AG04450 (cell line): ENCODE measurements around the gene ERN1. TPM values are rescaled to one million over a fixed set of nuclear protein-coding genes. Genes with fewer than 3 reads are reported as not detected.

Source experiments
- CTCF ChIA-PET: fragments of 300-600, 350-600 bp; formaldehyde crosslinking; extraction: SDS; loops from one replicate; lab custom pipeline; 2022; ENCODE audit warnings: antibody characterized with exemption, inconsistent platforms; lab: Charles Lee
- POLR2A ChIA-PET: fragments of 350-600 bp; formaldehyde crosslinking; extraction: SDS; loops from one replicate; lab custom pipeline; 2021; ENCODE audit warnings: antibody characterized with exemption, inconsistent platforms; lab: Yijun Ruan, JAX
- DNase-seq: peaks from one replicate; pipeline ENCODE4 v3.0.0-alpha.2; 2011; ENCODE audit warnings: low read depth, low spot score
- H3K27ac ChIP-seq: one replicate; pipeline ENCODE4 v1.5.1; 2012; ENCODE audit warnings: low read depth, low read length, control low read depth
- H3K27me3 ChIP-seq: one replicate; pipeline ENCODE4 v1.6.0; 2012; ENCODE audit warnings: low read length; ENCODE audit not compliant: control insufficient read depth, insufficient read depth
- H3K4me3 ChIP-seq: 2 replicates; pipeline ENCODE4 v1.5.1; 2011; ENCODE audit warnings: mild to moderate bottlenecking, low read depth, low read length, control low read depth
- H3K9me3 ChIP-seq: 2 replicates; pipeline ENCODE4 v1.5.1; 2012; ENCODE audit warnings: low read length; ENCODE audit not compliant: control insufficient read depth, insufficient read depth
- polyA plus RNA-seq: library from polyadenylated mRNA; depleted of rRNA; stranded (reverse); fragments of >200 nt; gene quantifications from 2 replicates; pipeline ENCODE4 v1.2.3, GENCODE V29; 2011
- TF ChIP-seq, protein P1 (sequence below): IDR thresholded peaks from 2 replicates; pipeline ENCODE4 v1.5.1; 2011; ENCODE audit warnings: low read depth, low read length, control low read depth, inconsistent platforms

The ERN1 gene
- polyA plus RNA-seq, 1 experiment = 4.7 TPM

DNA sequence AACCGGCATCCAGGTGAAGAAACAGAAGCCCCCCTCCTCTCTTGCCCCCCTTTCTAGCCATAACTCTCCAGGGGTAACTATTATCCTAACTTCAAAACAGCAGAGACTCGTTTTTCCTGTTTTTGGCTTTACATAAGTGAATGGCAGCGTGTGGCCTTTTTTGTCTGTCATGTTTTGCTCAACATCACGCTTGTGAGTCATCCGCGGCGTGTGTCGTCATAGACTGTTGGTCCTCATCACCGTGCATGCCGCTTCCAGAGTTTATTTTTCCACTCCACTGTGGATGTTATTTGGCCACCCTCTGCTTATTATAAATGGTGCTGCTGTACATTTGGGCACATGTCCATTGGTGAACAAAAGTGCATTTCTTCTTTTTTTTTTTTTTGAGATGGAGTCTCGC, 52.6 kb downstream of the ERN1 start:
- no peaks in the 10 kb centered on the region for H3K27me3 ChIP-seq
- CTCF ChIA-PET = no interaction called here
- no peak overlapping the region for H3K27ac ChIP-seq
- POLR2A ChIA-PET = no interaction called here
- DNase-seq = no peak
- no peak overlapping the region for H3K4me3 ChIP-seq
- TF ChIP-seq, protein P1, sequence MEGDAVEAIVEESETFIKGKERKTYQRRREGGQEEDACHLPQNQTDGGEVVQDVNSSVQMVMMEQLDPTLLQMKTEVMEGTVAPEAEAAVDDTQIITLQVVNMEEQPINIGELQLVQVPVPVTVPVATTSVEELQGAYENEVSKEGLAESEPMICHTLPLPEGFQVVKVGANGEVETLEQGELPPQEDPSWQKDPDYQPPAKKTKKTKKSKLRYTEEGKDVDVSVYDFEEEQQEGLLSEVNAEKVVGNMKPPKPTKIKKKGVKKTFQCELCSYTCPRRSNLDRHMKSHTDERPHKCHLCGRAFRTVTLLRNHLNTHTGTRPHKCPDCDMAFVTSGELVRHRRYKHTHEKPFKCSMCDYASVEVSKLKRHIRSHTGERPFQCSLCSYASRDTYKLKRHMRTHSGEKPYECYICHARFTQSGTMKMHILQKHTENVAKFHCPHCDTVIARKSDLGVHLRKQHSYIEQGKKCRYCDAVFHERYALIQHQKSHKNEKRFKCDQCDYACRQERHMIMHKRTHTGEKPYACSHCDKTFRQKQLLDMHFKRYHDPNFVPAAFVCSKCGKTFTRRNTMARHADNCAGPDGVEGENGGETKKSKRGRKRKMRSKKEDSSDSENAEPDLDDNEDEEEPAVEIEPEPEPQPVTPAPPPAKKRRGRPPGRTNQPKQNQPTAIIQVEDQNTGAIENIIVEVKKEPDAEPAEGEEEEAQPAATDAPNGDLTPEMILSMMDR = no peak
- no peaks in the 10 kb centered on the region for H3K9me3 ChIP-seq

DNA sequence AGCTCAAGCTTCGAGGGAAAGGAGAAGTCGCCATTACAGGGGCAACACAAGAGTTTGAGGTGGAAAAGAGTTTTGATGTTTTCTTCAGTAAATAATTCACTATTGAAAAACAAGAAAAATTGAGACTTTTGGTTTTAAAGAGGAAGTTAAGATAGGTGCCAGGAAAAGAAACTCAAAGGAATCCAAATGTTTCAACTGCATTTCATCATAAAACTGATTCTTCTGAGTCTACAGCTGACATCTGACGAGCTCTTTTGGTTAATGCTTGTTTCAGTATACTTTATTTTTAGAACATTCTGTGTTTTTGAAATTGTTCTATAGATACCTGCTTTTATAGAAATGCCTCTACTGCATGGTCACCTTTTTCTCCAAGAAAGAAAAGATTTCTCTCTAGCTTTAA, 54.0 kb downstream of the ERN1 start:
- ChIA-PET CTCF (interaction anchor here (0.8 to 1.3 kb wide), 3 partner anchors 48 to 57 kb away, joined by 3 to 4 read pairs (median 3); no protein-coding TSS in a partner anchor), POLR2A (interaction anchor here (1.7 kb wide), 1 partner anchor 53 kb away, joined by 3 read pairs; no protein-coding TSS in a partner anchor)
- H3K27me3 ChIP-seq = no peaks in the 10 kb centered on the region
- no peaks in the 10 kb centered on the region for H3K9me3 ChIP-seq
- no peak overlapping the region for H3K27ac ChIP-seq
- TF ChIP-seq, protein P1 = no peak
- H3K4me3 ChIP-seq = no peak overlapping the region
- no peak for DNase-seq

DNA sequence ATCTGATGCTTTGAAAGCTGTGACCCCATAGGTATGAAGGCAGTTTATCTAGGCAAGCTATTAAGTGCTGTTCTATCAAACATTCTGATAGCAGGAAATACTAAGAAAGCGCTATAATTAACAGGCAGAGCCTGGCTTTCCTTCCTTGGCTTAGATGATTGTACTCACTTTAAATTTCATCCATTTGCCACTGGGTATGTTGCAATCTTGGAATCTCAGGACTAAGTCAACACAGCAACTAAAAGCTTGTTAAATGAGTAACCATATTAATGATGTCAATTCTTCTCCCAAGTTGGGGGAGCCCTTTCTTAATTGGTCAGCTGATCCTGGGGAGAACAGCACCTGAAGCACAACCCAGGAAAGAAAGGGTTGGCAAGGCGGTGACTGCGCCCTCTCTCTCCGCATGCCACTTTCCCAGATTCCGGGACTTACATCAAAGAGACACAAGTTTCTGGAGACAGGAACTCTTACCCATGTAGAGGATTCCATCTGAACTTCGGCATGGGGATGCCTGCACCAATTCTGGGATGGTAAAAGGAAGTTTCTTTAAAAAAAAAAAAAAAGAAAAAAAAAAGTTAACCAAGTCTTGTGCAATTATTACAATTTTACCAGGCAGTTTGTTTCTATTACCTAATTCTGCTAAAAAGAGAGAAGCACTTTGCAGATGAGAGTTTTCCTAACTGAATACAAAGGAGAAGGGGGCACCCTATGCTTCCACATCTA, 55.1 kb downstream of the ERN1 start:
- ChIA-PET POLR2A (interaction anchor here (1.7 kb wide), 1 partner anchor 55 kb away, joined by 3 read pairs; no protein-coding TSS in a partner anchor), CTCF (interaction anchor here (1.3 to 1.9 kb wide), 4 partner anchors 11 to 59 kb away, joined by 3 to 11 read pairs (median 6); no protein-coding TSS in a partner anchor)
- TF ChIP-seq, protein P1 = no peak
- H3K4me3 ChIP-seq = no peak overlapping the region
- no peaks in the 10 kb centered on the region for H3K27me3 ChIP-seq
- peaks cover 2% of the 10 kb centered on the region; the same call in 1 of the 2 replicates for H3K9me3 ChIP-seq
- peak overlapping the region; percentile 34 for H3K27ac ChIP-seq
- DNase-seq = no peak

DNA sequence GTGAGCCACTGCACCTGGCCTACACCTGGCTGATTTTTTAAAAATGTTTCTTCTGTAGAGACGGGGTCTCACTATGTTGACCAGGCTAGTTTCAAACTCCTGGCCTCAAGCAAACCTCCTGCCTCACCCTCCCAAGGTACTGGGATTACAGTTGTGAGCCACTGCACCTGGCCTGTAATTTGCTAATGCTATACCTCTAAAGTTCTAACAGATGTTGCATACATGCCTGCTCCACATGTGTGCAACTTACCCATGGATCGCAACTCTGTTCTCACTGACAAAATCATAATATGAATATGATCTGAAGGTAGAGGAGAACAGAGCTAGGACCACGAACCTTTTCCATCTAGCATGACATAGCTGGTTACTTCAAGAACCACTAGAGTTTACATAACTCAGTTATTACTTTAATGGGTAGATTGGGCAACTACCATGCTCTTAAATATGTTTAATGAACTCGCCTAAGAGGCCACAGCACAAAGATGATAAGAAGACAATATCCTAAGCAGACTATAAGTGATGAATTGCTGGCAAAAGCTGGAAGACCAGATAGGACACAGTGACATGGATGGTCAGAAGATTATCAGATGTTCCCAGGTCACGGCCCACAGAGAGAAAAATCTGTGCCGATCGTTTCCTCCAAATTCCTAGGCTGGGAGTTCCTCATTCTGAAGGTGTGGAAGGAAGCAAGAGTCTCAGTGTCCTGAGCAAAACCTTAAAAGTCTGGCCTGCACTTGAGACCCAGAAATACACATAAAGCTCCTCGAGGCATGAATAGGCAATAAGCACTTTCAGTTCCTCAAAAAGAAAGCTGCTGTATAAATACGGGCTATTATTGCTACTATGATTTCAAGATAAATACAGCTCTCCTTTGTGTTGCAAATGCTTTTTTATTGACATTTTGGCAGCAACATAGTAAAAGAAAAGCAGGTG, 55.9 kb downstream of the ERN1 start:
- ChIA-PET CTCF (interaction anchor here (0.7 to 1.9 kb wide), 5 partner anchors 10 to 386 kb away, joined by 3 to 11 read pairs (median 5); no protein-coding TSS in a partner anchor), POLR2A (no interaction called here)
- Histone ChIP-seq H3K27me3 (no peaks in the 10 kb centered on the region), H3K4me3 (no peak overlapping the region), H3K9me3 (peaks cover 9% of the 10 kb centered on the region), H3K27ac (no peak overlapping the region)
- no peak for DNase-seq
- TF ChIP-seq, protein P1 = no peak
